Stimulated activated naive CD8-positive, alpha-beta T cell treated with anti-CD3 and anti-CD28 coated beads, Interleukin-15, Interleukin-2, amounts not matched to agents 100 ng/mL and 50 ng/mL, for 24 hours (primary cell): ENCODE data around the gene GOLGA2.

Experiments used
- H3K27ac Mint-ChIP-seq: one replicate; pipeline ENCODE4 v1.8.0; 2021; ENCODE audit warnings: mild to moderate bottlenecking, mixed read lengths
- H3K27me3 Mint-ChIP-seq: one replicate; pipeline ENCODE4 v1.8.0; 2021; ENCODE audit warnings: mixed read lengths
- H3K36me3 Mint-ChIP-seq: one replicate; pipeline ENCODE4 v1.8.0; 2021; ENCODE audit warnings: low read depth, mixed read lengths
- H3K4me1 Mint-ChIP-seq: one replicate; pipeline ENCODE4 v1.8.0; 2021; ENCODE audit warnings: low read depth, mixed read lengths
- H3K4me3 Mint-ChIP-seq: one replicate; pipeline ENCODE4 v1.8.0; 2021; ENCODE audit warnings: mild to moderate bottlenecking, mixed read lengths
- H3K9me3 Mint-ChIP-seq: one replicate; pipeline ENCODE4 v1.8.0; 2021; ENCODE audit warnings: mixed read lengths

The GOLGA2 gene

GRCh38 chr9:128206916-128207910, 68.6 kb downstream of the GOLGA2 start:
- peaks cover 21% of the 10 kb centered on the region for H3K27me3 Mint-ChIP-seq
- H3K36me3 Mint-ChIP-seq = no peaks in the 10 kb centered on the region
- H3K27ac Mint-ChIP-seq = no peak overlapping the region
- peaks cover 15% of the 10 kb centered on the region for H3K4me1 Mint-ChIP-seq
- H3K4me3 Mint-ChIP-seq = no peak overlapping the region
- H3K9me3 Mint-ChIP-seq = no peaks in the 10 kb centered on the region

DNA sequence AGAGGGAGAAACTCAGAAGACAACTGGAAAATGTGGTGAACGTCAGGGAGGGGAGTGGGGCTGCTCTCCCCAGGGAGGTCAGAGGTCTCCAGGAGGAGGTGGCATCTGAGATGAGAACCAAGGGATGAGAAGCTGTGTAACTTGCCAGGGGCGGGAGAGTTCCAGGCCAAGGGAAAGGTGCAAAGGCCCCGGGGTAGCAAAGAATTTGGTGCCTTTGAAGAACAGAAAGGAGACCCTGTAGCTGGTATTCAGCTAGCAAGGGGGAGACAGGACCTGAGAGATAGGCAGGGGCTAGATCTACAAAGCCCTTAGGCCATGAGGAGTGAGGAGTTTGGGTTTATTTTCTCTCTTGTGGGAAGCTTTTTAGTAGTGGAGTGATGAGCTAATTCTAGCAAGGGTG, 69.3 kb downstream of the GOLGA2 start:
- H3K9me3 Mint-ChIP-seq = no peaks in the 10 kb centered on the region
- peaks cover 23% of the 10 kb centered on the region for H3K4me1 Mint-ChIP-seq
- H3K36me3 Mint-ChIP-seq = no peaks in the 10 kb centered on the region
- no peak overlapping the region for H3K27ac Mint-ChIP-seq
- peaks cover 17% of the 10 kb centered on the region for H3K27me3 Mint-ChIP-seq
- no peak overlapping the region for H3K4me3 Mint-ChIP-seq
